K562 (cell line): ENCODE data around the gene SH2D3A. TPM values are rescaled to one million over a fixed set of nuclear protein-coding genes. Genes with fewer than 3 reads are reported as not detected.

Source experiments
- ATAC-seq: fragments of 200-7000 bp; cut with Tn5 transposase; 3 replicates; pipeline ENCODE4 v1.9.1; 2020; ENCODE audit warnings: moderate library complexity
- BruUV-seq: library from RNA; stranded (reverse); fragments of 400-500 nt; replicated peaks from 2 replicates; lab custom pipeline; 2021; lab: Mats Ljungman, UMichigan
- CTCF ChIA-PET: fragments of 300-600 bp; formaldehyde crosslinking; extraction: SDS; loops from one replicate; lab custom pipeline; 2021; ENCODE audit warnings: low intra/inter-chr PET ratio; lab: Yijun Ruan, JAX
- POLR2A ChIA-PET: fragments of 300-600, 350-650 bp; sonication (Branson Sonifier 250); formaldehyde crosslinking; extraction: SDS; loops from one replicate; lab custom pipeline; 2021; ENCODE audit warnings: antibody characterized with exemption, inconsistent platforms; lab: Yijun Ruan, JAX
- DNase-seq, 4 experiments: peaks; one replicate each; pipeline versions ENCODE4 v3.0.0 to v3.0.0-alpha.2; 2011 to 2018; ENCODE audit warnings: low spot score in 3 of 4, mixed read lengths in 3 of 4; ENCODE audit errors: extremely low read depth in 1 of 4
- FAIRE-seq: peaks from 2 replicates; lab custom pipeline; 2011; peaks lifted over from hg19 to GRCh38; lab: Jason Lieb, UNC
- H2AFZ ChIP-seq: 2 replicates; pipeline ENCODE4 v1.6.0; 2011; ENCODE audit warnings: low read depth, low read length, control low read depth, inconsistent platforms
- H3K27ac ChIP-seq: fragments of 200-600 bp; 3 replicates; pipeline ENCODE4 v1.8.0; 2011; ENCODE audit warnings: low read depth, mild to moderate bottlenecking, control low read depth, inconsistent platforms, low read length, moderate library complexity, mixed read lengths; ENCODE audit errors: extremely low read depth
- H3K27me3 ChIP-seq, 2 experiments: fragments of 300-600 bp in 1 of 2; 2 replicates in 1 of 2; 3 replicates in 1 of 2; pipeline versions ENCODE4 v1.6.0 to v1.8.0; 2011; ENCODE audit warnings: inconsistent platforms in 2 of 2, low read length in 2 of 2, mild to moderate bottlenecking in 1 of 2, mixed read lengths in 1 of 2, moderate library complexity in 1 of 2; ENCODE audit not compliant: control insufficient read depth in 2 of 2, insufficient read depth in 2 of 2
- H3K36me3 ChIP-seq: fragments of 300-600 bp; 3 replicates; pipeline ENCODE4 v1.8.0; 2011; ENCODE audit warnings: mild to moderate bottlenecking, low read length, inconsistent platforms; ENCODE audit not compliant: control insufficient read depth, insufficient read depth
- H3K4me1 ChIP-seq, 2 experiments: fragments of 200-600 bp in 1 of 2; replicated peaks in 1 of 2; 2 replicates in 1 of 2; 3 replicates in 1 of 2; pipeline versions ENCODE4 v1.5.1 to v1.8.0; 2011; ENCODE audit warnings: inconsistent platforms in 2 of 2, low read length in 2 of 2, mild to moderate bottlenecking in 1 of 2, mixed read lengths in 1 of 2, moderate library complexity in 1 of 2; ENCODE audit not compliant: control insufficient read depth in 2 of 2, insufficient read depth in 2 of 2
- H3K4me2 ChIP-seq: 2 replicates; pipeline ENCODE4 v1.6.1; 2011; ENCODE audit warnings: low read length, control low read depth, inconsistent platforms, mixed read lengths; ENCODE audit not compliant: insufficient read depth
- H3K4me3 ChIP-seq: fragments of 200-600 bp; sonication (generic), shearing (Covaris generic); 2 replicates; pipeline ENCODE4 v1.5.1; 2016; ENCODE audit warnings: control low read depth, inconsistent platforms
- H3K79me2 ChIP-seq: fragments of 200-600 bp; 3 replicates; pipeline ENCODE4 v1.8.0; 2011; ENCODE audit warnings: low read length, inconsistent platforms; ENCODE audit not compliant: control insufficient read depth, insufficient read depth
- H3K9ac ChIP-seq, 2 experiments: 2 replicates each; pipeline versions ENCODE4 v1.6.0 to v1.6.1; 2011; ENCODE audit warnings: low read depth in 2 of 2, low read length in 2 of 2, control low read depth in 1 of 2, inconsistent platforms in 1 of 2, mild to moderate bottlenecking in 1 of 2, mixed read lengths in 1 of 2; ENCODE audit not compliant: insufficient read depth in 1 of 2
- H3K9me1 ChIP-seq: one replicate; pipeline ENCODE4 v1.6.0; 2011; ENCODE audit warnings: inconsistent platforms, mild to moderate bottlenecking, low read length, moderate library complexity; ENCODE audit not compliant: control insufficient read depth, insufficient read depth
- H3K9me3 ChIP-seq: replicated peaks from 2 replicates; pipeline ENCODE4 v1.5.1; 2011; ENCODE audit warnings: low read depth, low read length, inconsistent platforms; ENCODE audit not compliant: control insufficient read depth, insufficient read depth
- H4K20me1 ChIP-seq: replicated peaks from 2 replicates; pipeline ENCODE4 v1.6.1; 2011; ENCODE audit warnings: low read length, inconsistent platforms, mixed read lengths; ENCODE audit not compliant: control insufficient read depth, insufficient read depth
- BRD4 ChIP-seq: fragments of 200-600 bp; sonication (generic); IDR thresholded peaks from 2 replicates; pipeline ENCODE4 v1.6.1; 2017; ENCODE audit warnings: inconsistent platforms
- CEBPZ ChIP-seq: fragments of 150-350 bp; IDR thresholded peaks from 2 replicates; pipeline ENCODE4 v1.6.1; 2014; ENCODE audit warnings: low read depth, mild to moderate bottlenecking, low read length, borderline replicate concordance
- ERF ChIP-seq: fragments of 450-650 bp; formaldehyde crosslinking; IDR thresholded peaks from 2 replicates; pipeline ENCODE4 v1.4.0; 2020; ENCODE audit warnings: mild to moderate bottlenecking, mixed read lengths
- KLF10 ChIP-seq: fragments of 250-450 bp; sonication (Bioruptor Pico); IDR thresholded peaks from 2 replicates; pipeline ENCODE4 v1.6.1; 2021; ENCODE audit warnings: matching md5 sums
- KLF16 ChIP-seq: IDR thresholded peaks from 2 replicates; pipeline ENCODE4 v1.6.1; 2016; ENCODE audit warnings: antibody characterized with exemption
- PHB ChIP-seq: fragments of 250-450 bp; sonication (Bioruptor Pico); IDR thresholded peaks from 2 replicates; pipeline ENCODE4 v1.5.0; 2021
- PHF20 ChIP-seq: fragments of 450-650 bp; IDR thresholded peaks from 2 replicates; pipeline ENCODE4 v1.6.1; 2018; ENCODE audit not compliant: partially characterized antibody
- RBM22 ChIP-seq: fragments of 200-400 bp; formaldehyde crosslinking; IDR thresholded peaks from 2 replicates; pipeline ENCODE4 v1.6.1; 2018; ENCODE audit warnings: low read length, low read depth; ENCODE audit not compliant: poor library complexity, severe bottlenecking
- RHOXF2B ChIP-seq: fragments of 250-450 bp; sonication (Bioruptor Pico); conservative IDR thresholded peaks from 2 replicates; pipeline ENCODE4 v1.5.1; 2021
- ZNF184 ChIP-seq: sonication (generic); formaldehyde crosslinking; IDR thresholded peaks from 2 replicates; pipeline ENCODE4 v1.5.0; 2020; ENCODE audit warnings: missing genetic modification reagents
- WGBS: fragments of 100-300 bp; shearing (Covaris generic); methylation state at CpG from one replicate; pipeline ENCODE4 v1.1.6; 2016; ENCODE audit warnings: low coverage, mixed read lengths; ENCODE audit not compliant: insufficient coverage; ENCODE audit errors: missing lambda C conversion rate; 5-methylcytosine and 5-hydroxymethylcytosine counted together
- in situ Hi-C: fragments of 300-500 bp; cut with MboI; formaldehyde crosslinking; loops from 4 replicates; pipeline ENCODE4 v1.15.0; 2018; ENCODE audit warnings: inconsistent platforms, mixed read lengths
- intact Hi-C: fragments of 100-400 bp; cut with micrococcal nuclease; formaldehyde crosslinking; loops from 2 replicates; pipeline ENCODE4 v1.14.2; 2022
- polyA plus RNA-seq, 8 experiments: library from polyadenylated mRNA; depleted of rRNA in 4 of 8; stranded (reverse) in 5 of 8; unstranded in 3 of 8; fragments of >200 nt; fragmentation: Nextera tagmentation in 2 of 8; fragmentation: Illumina TruSeq in 1 of 8; extraction: Ambion mirVana in 2 of 8; extraction: Trizol in 1 of 8; gene quantifications; 2 replicates each; pipeline versions ENCODE4 v1.2.1 to v1.2.3, GENCODE V29; 2011 to 2014; ENCODE audit warnings: inconsistent platforms in 1 of 8, missing spikeins in 1 of 8
- total RNA-seq, 7 experiments: library from RNA; depleted of rRNA in 6 of 7; stranded (reverse); fragments of >200 nt in 6 of 7; fragmentation: Illumina TruSeq in 2 of 7; extraction: Trizol in 2 of 7; gene quantifications; 2 replicates each; pipeline versions ENCODE4 v1.2.1 to v1.2.3, GENCODE V29; 2011 to 2021; ENCODE audit warnings: low replicate concordance in 1 of 7
- TF ChIP-seq, protein P1 (sequence below): fragments of 200-400 bp; formaldehyde crosslinking; IDR thresholded peaks from 2 replicates; pipeline ENCODE4 v1.6.1; 2017; ENCODE audit warnings: mild to moderate bottlenecking, low read depth, low read length, moderate library complexity
- TF ChIP-seq, protein P2 (sequence below): fragments of 250-450 bp; sonication (Bioruptor Pico); IDR thresholded peaks from 2 replicates; pipeline ENCODE4 v1.9.0; 2021; ENCODE audit warnings: mild to moderate bottlenecking, inconsistent platforms

The SH2D3A gene
- total and polyA plus RNA-seq, 9 of the 15 experiments (the other 6 are each of a cell fraction or from before 2014, with no cell fraction given): 0.75 to 26.3 (median 8.9) TPM

GRCh38 chr19:6809262-6809661 is 42.0 kb upstream of the SH2D3A start:
- H3K9ac ChIP-seq: no peak overlapping the region
- no TSS peak for BruUV-seq
- no peaks in the 10 kb centered on the region for H3K36me3 ChIP-seq
- intact Hi-C loops (no loop called here), in situ Hi-C loops (no loop called here)
- TF ChIP-seq, protein P1, sequence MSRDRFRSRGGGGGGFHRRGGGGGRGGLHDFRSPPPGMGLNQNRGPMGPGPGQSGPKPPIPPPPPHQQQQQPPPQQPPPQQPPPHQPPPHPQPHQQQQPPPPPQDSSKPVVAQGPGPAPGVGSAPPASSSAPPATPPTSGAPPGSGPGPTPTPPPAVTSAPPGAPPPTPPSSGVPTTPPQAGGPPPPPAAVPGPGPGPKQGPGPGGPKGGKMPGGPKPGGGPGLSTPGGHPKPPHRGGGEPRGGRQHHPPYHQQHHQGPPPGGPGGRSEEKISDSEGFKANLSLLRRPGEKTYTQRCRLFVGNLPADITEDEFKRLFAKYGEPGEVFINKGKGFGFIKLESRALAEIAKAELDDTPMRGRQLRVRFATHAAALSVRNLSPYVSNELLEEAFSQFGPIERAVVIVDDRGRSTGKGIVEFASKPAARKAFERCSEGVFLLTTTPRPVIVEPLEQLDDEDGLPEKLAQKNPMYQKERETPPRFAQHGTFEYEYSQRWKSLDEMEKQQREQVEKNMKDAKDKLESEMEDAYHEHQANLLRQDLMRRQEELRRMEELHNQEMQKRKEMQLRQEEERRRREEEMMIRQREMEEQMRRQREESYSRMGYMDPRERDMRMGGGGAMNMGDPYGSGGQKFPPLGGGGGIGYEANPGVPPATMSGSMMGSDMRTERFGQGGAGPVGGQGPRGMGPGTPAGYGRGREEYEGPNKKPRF: no peak
- TF ChIP-seq ERF (CRISPR knock-in tag) (no peak), KLF10 (no peak), CEBPZ (no peak), KLF16 (no peak), BRD4 (no peak), ZNF184 (CRISPR knock-in tag) (no peak), PHB (CRISPR knock-in tag) (no peak), RBM22 (no peak), RHOXF2B (no peak), PHF20 (no peak)
- TF ChIP-seq, protein P2, sequence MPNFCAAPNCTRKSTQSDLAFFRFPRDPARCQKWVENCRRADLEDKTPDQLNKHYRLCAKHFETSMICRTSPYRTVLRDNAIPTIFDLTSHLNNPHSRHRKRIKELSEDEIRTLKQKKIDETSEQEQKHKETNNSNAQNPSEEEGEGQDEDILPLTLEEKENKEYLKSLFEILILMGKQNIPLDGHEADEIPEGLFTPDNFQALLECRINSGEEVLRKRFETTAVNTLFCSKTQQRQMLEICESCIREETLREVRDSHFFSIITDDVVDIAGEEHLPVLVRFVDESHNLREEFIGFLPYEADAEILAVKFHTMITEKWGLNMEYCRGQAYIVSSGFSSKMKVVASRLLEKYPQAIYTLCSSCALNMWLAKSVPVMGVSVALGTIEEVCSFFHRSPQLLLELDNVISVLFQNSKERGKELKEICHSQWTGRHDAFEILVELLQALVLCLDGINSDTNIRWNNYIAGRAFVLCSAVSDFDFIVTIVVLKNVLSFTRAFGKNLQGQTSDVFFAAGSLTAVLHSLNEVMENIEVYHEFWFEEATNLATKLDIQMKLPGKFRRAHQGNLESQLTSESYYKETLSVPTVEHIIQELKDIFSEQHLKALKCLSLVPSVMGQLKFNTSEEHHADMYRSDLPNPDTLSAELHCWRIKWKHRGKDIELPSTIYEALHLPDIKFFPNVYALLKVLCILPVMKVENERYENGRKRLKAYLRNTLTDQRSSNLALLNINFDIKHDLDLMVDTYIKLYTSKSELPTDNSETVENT (CRISPR knock-in tag): no peak
- H3K79me2 ChIP-seq: no peaks in the 10 kb centered on the region
- no peak overlapping the region for H2AFZ ChIP-seq
- 7% methylated on average over 4 of the region's 4 CpGs for whole genome bisulfite sequencing
- FAIRE-seq (no peak), DNase-seq (no peak), ATAC-seq (no peak)
- H3K27me3 ChIP-seq: no peaks in the 10 kb centered on the region
- H3K4me1 ChIP-seq: no peaks in the 10 kb centered on the region; a peak in 1 of 5 replicates
- ChIA-PET POLR2A (no interaction called here), CTCF (no interaction called here)
- peaks cover 4% of the 10 kb centered on the region; the same call in 1 of the 2 replicates for H3K9me3 ChIP-seq
- no peak overlapping the region for H3K4me3 ChIP-seq
- no peak overlapping the region for H3K4me2 ChIP-seq
- no peaks in the 10 kb centered on the region for H4K20me1 ChIP-seq
- H3K27ac ChIP-seq: no peak overlapping the region
- no peaks in the 10 kb centered on the region for H3K9me1 ChIP-seq
